A673 (cell line): Measurements from ENCODE around the gene PRC1.

Experiments used
- EZH2 ChIP-seq: fragments of 200-600 bp; sonication (generic); IDR thresholded peaks from 2 replicates; pipeline ENCODE4 v1.6.1; 2017; ENCODE audit warnings: borderline replicate concordance, low read depth, mild to moderate bottlenecking, mixed read lengths, antibody characterized with exemption, low read length; ENCODE audit not compliant: poor library complexity, severe bottlenecking
- TF ChIP-seq, protein P1 (sequence below): fragments of 300-800, 200-600 bp; sonication (generic); conservative IDR thresholded peaks from 2 replicates; pipeline ENCODE4 v1.5.1; 2017; ENCODE audit warnings: low read depth, mild to moderate bottlenecking, antibody characterized with exemption, low read length, moderate library complexity, mixed read lengths

DNA sequence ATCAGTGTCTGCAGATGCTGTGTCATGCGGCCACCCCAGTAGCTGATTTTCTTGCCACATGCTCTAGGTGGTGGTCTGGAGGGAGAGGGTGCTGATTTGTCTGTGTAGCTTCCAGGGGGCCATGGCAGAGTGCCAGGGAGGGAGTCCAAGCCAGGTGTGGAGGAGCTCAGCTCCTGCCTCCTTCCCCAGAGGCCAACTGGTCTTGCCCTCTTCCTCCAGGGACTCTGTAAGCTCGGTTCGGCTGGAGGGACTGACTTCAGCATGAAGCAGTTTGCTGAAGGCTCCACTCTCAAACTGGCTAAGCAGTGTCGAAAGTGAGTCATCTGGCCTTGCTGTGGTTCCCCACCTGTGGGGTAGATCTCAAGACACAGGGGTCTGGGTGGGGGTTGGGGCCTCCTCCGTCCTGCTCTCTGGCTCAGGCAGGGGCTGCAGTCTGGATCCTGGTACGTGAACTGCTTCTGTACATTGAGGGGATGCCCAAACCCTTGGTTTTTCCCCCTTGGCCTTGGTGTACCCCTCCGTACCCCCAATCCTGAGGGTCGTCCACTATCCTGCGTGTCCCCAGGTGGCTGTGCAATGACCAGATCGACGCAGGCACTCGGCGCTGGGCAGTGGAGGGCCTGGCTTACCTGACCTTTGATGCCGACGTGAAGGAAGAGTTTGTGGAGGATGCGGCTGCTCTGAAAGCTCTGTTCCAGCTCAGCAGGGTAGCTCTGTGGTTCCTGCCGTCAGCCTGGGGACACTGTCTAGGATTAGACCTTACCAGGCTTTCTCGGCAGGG is 46.6 kb downstream of the PRC1 start:
- TF ChIP-seq, protein P1, sequence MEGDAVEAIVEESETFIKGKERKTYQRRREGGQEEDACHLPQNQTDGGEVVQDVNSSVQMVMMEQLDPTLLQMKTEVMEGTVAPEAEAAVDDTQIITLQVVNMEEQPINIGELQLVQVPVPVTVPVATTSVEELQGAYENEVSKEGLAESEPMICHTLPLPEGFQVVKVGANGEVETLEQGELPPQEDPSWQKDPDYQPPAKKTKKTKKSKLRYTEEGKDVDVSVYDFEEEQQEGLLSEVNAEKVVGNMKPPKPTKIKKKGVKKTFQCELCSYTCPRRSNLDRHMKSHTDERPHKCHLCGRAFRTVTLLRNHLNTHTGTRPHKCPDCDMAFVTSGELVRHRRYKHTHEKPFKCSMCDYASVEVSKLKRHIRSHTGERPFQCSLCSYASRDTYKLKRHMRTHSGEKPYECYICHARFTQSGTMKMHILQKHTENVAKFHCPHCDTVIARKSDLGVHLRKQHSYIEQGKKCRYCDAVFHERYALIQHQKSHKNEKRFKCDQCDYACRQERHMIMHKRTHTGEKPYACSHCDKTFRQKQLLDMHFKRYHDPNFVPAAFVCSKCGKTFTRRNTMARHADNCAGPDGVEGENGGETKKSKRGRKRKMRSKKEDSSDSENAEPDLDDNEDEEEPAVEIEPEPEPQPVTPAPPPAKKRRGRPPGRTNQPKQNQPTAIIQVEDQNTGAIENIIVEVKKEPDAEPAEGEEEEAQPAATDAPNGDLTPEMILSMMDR = no peak
- TF ChIP-seq EZH2 = no peak
